MM.1S (cell line): ENCODE results near the gene MRPS35.

Source experiments
- EZH2 ChIP-seq: fragments of 300-600 bp; sonication (generic); optimal IDR thresholded peaks from 2 replicates; pipeline ENCODE3; 2017; ENCODE audit warnings: low read depth, mild to moderate bottlenecking, antibody characterized with exemption, low read length, mixed read lengths
- EZH2phosphoT487 ChIP-seq: fragments of 300-600 bp; sonication (generic); IDR thresholded peaks from 2 replicates; pipeline ENCODE4 v1.6.1; 2018; ENCODE audit warnings: antibody characterized with exemption, low read length
- TF ChIP-seq, protein P1 (sequence below): fragments of 300-600 bp; sonication (generic); IDR thresholded peaks from 2 replicates; pipeline ENCODE4 v1.5.1; 2016; ENCODE audit warnings: antibody characterized with exemption, low read length, mixed read lengths

DNA sequence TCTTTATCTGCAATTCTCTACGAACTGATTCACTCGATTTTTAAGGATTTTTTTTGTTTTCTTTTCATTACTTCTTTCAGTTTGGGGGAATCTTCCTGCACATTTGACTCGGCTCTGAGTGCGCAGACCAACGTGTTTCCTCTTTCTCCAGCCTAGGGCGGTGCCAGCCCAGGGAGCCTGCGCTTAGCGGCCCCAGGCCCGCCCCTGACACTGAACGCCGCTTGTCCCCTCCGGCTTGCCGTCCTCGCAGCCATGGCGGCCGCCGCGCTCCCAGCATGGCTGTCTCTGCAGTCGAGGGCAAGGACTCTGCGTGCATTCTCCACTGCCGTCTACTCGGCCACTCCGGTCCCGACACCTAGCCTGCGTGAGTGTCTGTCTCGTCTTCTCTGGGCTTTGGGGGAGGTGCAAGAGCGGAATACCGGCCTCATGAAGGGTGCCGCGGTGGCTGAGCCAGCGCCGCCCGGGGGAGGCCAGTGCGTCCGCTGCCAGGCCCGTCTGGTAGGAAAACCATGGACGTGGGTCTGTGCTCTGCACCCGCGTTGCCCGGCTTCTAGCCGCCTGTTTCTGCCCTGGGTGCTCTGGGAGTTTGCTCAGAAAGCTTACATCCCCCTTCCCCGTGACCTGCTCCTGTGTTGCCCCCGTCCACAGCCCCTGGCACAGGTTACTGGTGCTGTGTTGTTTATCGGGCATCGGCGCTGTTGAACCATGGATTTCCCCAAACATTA is at the start of gene MRPS35:
- TF ChIP-seq, protein P1, sequence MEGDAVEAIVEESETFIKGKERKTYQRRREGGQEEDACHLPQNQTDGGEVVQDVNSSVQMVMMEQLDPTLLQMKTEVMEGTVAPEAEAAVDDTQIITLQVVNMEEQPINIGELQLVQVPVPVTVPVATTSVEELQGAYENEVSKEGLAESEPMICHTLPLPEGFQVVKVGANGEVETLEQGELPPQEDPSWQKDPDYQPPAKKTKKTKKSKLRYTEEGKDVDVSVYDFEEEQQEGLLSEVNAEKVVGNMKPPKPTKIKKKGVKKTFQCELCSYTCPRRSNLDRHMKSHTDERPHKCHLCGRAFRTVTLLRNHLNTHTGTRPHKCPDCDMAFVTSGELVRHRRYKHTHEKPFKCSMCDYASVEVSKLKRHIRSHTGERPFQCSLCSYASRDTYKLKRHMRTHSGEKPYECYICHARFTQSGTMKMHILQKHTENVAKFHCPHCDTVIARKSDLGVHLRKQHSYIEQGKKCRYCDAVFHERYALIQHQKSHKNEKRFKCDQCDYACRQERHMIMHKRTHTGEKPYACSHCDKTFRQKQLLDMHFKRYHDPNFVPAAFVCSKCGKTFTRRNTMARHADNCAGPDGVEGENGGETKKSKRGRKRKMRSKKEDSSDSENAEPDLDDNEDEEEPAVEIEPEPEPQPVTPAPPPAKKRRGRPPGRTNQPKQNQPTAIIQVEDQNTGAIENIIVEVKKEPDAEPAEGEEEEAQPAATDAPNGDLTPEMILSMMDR: no peak
- TF ChIP-seq EZH2: no peak
- no peak for TF ChIP-seq EZH2phosphoT487
